Measurements from ENCODE around the gene ACOT2. TPM values are rescaled to one million over a fixed set of nuclear protein-coding genes. Genes with fewer than 3 reads are reported as not detected.
A peak's percentile ranks its signal among the peaks of the same experiment; 100 is the strongest.

ACOT2 gene
- total RNA-seq, 1 experiment from 2014 or later, result 73.4 TPM

DNA sequence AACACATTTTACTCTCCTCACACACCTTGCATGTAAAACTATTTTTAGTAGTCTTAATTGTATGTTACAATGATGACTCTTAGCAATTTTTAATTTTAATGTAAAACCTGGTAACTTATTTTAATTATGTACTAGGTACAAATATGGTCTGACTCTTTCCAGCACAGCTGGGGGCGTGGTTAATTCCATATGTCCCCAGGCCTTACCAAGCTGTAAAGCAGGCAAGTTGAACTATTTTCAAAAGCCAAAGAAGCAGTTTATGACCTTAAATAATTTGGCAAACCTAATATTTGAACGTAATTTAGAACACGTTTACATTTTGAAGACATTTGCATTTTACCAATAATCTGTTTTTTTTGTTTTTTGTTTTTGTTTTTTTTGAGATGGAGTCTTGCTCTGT lies 34.0 kb downstream of the ACOT2 start:
- no peak for DNase-seq (ENCODE audit: low read depth, low spot score)
- in situ Hi-C loops (cut with HindIII; ENCODE audit: low pct_unique_long_range_greater_than_20kb, low sequenced_read_pairs), result no loop called here

DNA sequence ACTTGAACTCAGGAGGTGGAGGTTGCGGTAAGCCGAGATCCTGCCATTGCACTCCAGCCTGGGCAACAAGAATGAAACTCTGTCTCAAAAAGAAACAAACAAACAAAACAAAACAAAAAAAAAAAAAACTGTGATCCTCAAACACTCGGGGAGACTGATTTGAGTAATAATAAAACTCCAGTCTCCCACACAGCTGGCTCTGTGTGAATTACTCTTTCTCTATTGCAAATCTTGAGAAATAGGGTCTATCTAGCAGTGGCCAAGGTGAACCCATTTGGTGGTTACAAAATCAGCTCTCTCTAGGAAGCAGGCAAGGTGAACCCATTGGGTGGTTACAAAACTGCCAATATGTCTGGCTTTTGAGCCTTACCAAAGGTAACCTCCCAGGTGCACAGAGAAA lies 37.3 kb downstream of the ACOT2 start:
- no peak for DNase-seq (ENCODE audit: low read depth, low spot score)
- in situ Hi-C loops (cut with HindIII; ENCODE audit: low pct_unique_long_range_greater_than_20kb, low sequenced_read_pairs), result no loop called here

DNA sequence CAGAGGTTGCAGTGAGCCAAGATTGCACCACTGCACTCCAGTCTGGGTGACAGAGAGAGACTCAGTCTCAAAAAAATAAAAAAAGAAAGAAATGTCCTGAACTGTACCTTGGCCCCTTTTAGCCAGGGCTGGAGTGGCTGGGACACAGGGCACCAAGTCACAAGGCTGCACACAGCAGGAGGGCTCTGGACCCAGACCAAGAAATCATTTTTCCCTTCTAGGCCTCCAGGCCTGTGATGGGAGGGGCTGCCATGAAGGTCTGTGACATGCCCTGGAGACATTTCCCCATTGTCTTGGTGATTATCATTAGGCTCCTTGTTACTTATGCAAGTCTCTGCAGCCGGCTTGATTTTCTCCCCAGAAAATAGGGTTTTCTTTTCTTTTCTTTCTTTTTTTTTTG lies 38.2 kb downstream of the ACOT2 start:
- no peak for DNase-seq (ENCODE audit: low read depth, low spot score)
- in situ Hi-C loops (cut with HindIII; ENCODE audit: low pct_unique_long_range_greater_than_20kb, low sequenced_read_pairs), result no loop called here

- peak; percentile 60 for DNase-seq (ENCODE audit: low read depth, low spot score)
- in situ Hi-C loops (cut with HindIII; ENCODE audit: low pct_unique_long_range_greater_than_20kb, low sequenced_read_pairs), result no loop called here
These were observed 41.7 kb downstream of the ACOT2 start for GRCh38 chr14:73610687-73611086.

DNA sequence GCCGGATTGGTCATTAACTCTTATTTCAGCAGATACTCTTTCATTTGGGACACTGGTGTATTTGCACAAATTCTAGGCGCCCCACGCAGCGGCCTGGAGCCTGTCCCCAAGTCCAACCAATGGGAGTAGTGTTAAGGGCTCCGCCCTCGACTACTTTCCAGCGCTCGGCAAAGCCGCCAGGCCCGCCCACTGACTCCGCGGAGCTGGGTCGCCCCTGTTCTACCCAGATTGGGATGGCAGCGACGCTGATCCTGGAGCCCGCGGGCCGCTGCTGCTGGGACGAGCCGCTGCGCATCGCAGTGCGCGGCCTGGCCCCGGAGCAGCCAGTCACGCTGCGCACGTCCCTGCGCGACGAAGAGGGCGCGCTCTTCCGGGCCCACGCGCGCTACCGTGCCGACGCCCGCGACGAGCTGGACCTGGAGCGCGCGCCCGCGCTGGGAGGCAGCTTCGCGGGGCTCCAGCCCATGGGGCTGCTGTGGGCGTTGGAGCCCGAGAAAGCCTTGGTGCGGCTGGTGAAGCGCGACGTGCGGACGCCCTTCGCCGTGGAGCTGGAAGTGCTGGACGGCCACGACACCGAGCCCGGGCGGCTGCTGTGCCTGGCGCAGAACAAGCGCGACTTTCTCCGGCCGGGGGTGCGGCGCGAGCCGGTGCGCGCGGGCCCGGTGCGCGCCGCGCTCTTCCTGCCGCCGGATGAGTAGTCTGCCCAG lies 43.5 kb downstream of the ACOT2 start, which contains the start of gene ACOT6:
Gene ACOT6, plus strand, starts transcription at position 179 of the 707 bp plus-strand sequence. Its CDS starts 55 bp downstream, at position 234.
- peak; percentile 76 for DNase-seq (ENCODE audit: low read depth, low spot score)
- in situ Hi-C loops (cut with HindIII; ENCODE audit: low pct_unique_long_range_greater_than_20kb, low sequenced_read_pairs), result no loop called here

GRCh38 chr14:73613046-73613383 lies 44.0 kb downstream of the ACOT2 start:
- in situ Hi-C loops (cut with HindIII; ENCODE audit: low pct_unique_long_range_greater_than_20kb, low sequenced_read_pairs), result no loop called here
- no peak for DNase-seq (ENCODE audit: low read depth, low spot score)

GRCh38 chr14:73613419-73613963 lies 44.5 kb downstream of the ACOT2 start:
- no peak for DNase-seq (ENCODE audit: low read depth, low spot score)
- in situ Hi-C loops (cut with HindIII; ENCODE audit: low pct_unique_long_range_greater_than_20kb, low sequenced_read_pairs), result no loop called here

- in situ Hi-C loops (cut with HindIII; ENCODE audit: low pct_unique_long_range_greater_than_20kb, low sequenced_read_pairs), result no loop called here
- DNase-seq (ENCODE audit: low read depth, low spot score), result no peak
These were observed 47.8 kb downstream of the ACOT2 start for GRCh38 chr14:73616831-73617230.

DNA sequence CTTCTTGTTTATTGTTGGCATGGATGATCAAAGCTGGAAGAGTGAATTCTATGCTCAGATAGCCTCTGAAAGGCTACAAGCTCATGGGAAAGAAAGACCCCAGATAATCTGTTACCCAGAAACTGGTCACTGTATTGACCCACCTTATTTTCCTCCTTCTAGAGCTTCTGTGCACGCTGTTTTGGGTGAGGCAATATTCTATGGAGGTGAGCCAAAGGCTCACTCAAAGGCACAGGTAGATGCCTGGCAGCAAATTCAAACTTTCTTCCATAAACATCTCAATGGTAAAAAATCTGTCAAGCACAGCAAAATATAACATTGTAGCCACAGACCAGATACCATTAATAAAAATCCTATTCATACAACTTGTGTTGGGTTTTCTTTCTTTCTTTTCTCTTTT lies 50.5 kb downstream of the ACOT2 start:
- DNase-seq (ENCODE audit: low read depth, low spot score), result no peak

GRCh38 chr14:73620268-73620667 lies 51.3 kb downstream of the ACOT2 start:
- no peak for DNase-seq (ENCODE audit: low read depth, low spot score)
- in situ Hi-C loops (cut with HindIII; ENCODE audit: low pct_unique_long_range_greater_than_20kb, low sequenced_read_pairs), result no loop called here

More for the DNA sequence above, 50.5 kb downstream of the ACOT2 start:
- in situ Hi-C loops (cut with HindIII; ENCODE audit: low pct_unique_long_range_greater_than_20kb, low sequenced_read_pairs), result no loop called here

GRCh38 chr14:73623504-73624054 lies 54.6 kb downstream of the ACOT2 start:
- DNase-seq (ENCODE audit: low read depth, low spot score), result no peak
- in situ Hi-C loops (cut with HindIII; ENCODE audit: low pct_unique_long_range_greater_than_20kb, low sequenced_read_pairs), result no loop called here

Other genes with a start within 250 kb of the ACOT2 start
- gene NUMB, start 110.7 kb upstream of the ACOT2 start, total RNA-seq (2014; rRNA removed; shearing (Covaris generic)), result 10.8 and 18.4 TPM in 2 replicates
- gene RIOX1, start 78.3 kb upstream of the ACOT2 start, total RNA-seq (2014; rRNA removed; shearing (Covaris generic)), result 23.3 and 27.3 TPM in 2 replicates
- 3.3 and 8.6 TPM in 2 replicates for gene ACOT1, start 32.1 kb upstream of the ACOT2 start, total RNA-seq (2014; rRNA removed; shearing (Covaris generic))
- 0.37 TPM in 1 of 2 replicates, not detected in the other for gene HEATR4, start 10.3 kb upstream of the ACOT2 start, total RNA-seq (2014; rRNA removed; shearing (Covaris generic))
- gene ACOT4, start 22.7 kb downstream of the ACOT2 start, total RNA-seq (2014; rRNA removed; shearing (Covaris generic)), result 0.11 and 0.43 TPM in 2 replicates
- gene ACOT6, start 43.3 kb downstream of the ACOT2 start, total RNA-seq (2014; rRNA removed; shearing (Covaris generic)), result 0.18 TPM in 1 of 2 replicates, not detected in the other
- 7.1 and 15.1 TPM in 2 replicates for gene DNAL1, start 75.8 kb downstream of the ACOT2 start, total RNA-seq (2014; rRNA removed; shearing (Covaris generic))
- gene PNMA1, start 145.2 kb downstream of the ACOT2 start, total RNA-seq (2014; rRNA removed; shearing (Covaris generic)), result 5.2 and 5.3 TPM in 2 replicates